ENCODE results near the gene MB. TPM values are rescaled to one million over a fixed set of nuclear protein-coding genes. Genes with fewer than 3 reads are reported as not detected.

The MB gene
- polyA plus RNA-seq, 3 donors: not detected

DNA sequence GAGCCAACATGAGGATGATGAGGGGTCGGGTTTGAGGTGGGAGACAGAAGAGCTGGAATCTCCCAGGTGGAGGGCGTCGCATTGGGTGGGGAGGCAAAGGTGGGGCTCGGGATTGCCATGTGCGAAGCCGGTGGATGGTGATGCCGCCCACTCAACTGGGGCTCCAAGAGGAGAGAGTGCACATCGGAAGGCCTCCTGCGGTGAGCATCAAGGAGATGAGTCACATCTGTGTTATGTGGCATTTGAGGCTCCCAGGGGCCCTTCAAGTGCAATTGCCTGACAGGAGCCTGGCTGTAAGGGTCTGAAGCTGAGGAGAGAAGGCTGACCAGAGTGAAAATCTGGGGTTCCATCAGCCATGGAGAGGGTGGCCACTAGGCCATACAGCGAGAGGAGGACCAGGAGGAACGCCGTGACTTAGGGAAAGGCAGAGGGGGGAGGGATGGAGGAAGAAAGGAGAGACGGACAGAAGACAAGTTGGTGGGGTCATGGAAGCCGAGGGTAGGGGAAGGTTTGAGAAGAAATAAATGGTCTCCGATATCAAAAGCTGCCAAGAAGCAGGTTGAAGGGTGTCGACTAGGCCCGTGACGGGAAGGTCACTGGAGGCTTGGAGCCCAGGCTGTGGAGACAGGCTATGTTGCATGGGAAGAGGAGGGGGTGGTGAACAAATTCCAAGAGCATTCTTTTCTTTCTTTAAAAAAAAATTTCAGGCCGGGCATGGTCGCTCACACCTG is 55.2 kb downstream of the MB start:
- Mint-ChIP-seq H3K36me3 (no peaks in the 10 kb centered on the region), H3K4me3 (no peak overlapping the region), H3K9me3 (peaks cover 0 to 2% (median 0%) of the 10 kb centered on the region in 7 donors), H3K4me1 (peaks cover 11% of the 10 kb centered on the region), H3K27ac (no peak overlapping the region), H3K27me3 (ENCODE audit: low read depth in 3 of 3) (peaks cover 3 to 17% (median 10%) of the 10 kb centered on the region in 3 donors)
- Histone ChIP-seq H3K9me3 (replicated peaks in 1 of 2; ENCODE audit: control insufficient read depth in 1 of 2, insufficient read depth in 1 of 2, low read length in 2 of 2) (no peaks in the 10 kb centered on the region), H3K4me2 (replicated peaks; ENCODE audit: extremely low read depth, low read length, poor library complexity, severe bottlenecking) (no peak overlapping the region), H3K36me3 (replicated peaks in 1 of 2; ENCODE audit: control insufficient read depth in 1 of 2, insufficient read depth in 2 of 2, low read length in 2 of 2) (no peaks in the 10 kb centered on the region), H3K4me1 (ENCODE audit: control insufficient read depth in 1 of 2, insufficient read depth in 2 of 2, low read length in 2 of 2) (no peaks in the 10 kb centered on the region), H4K20me1 (ENCODE audit: insufficient read depth, low read length) (no peaks in the 10 kb centered on the region), H3K4me3 (replicated peaks in 1 of 3; ENCODE audit: low read depth in 2 of 3, low read length in 3 of 3) (no peak overlapping the region), H2AFZ (ENCODE audit: insufficient read depth, low read depth, low read length, poor library complexity, severe bottlenecking) (no peak overlapping the region), H3K79me2 (ENCODE audit: insufficient read depth, low read length) (no peaks in the 10 kb centered on the region), H3K27me3 (ENCODE audit: control insufficient read depth in 2 of 2, insufficient read depth in 2 of 2, low read length in 2 of 2) (peaks cover 0 to 3% of the 10 kb centered on the region in 2 donors), H3K9ac (ENCODE audit: insufficient read depth, low read length, poor library complexity, severe bottlenecking) (no peak overlapping the region), H3K27ac (ENCODE audit: low read depth in 1 of 2, low read length in 2 of 2) (no peak overlapping the region)
- 94% methylated on average over 18 of the region's 20 CpGs for WGBS (ENCODE audit: insufficient coverage)
- intact Hi-C loops (cut with micrococcal nuclease): no loop called here
- DNase-seq: no peak
- TF ChIP-seq, protein P1, sequence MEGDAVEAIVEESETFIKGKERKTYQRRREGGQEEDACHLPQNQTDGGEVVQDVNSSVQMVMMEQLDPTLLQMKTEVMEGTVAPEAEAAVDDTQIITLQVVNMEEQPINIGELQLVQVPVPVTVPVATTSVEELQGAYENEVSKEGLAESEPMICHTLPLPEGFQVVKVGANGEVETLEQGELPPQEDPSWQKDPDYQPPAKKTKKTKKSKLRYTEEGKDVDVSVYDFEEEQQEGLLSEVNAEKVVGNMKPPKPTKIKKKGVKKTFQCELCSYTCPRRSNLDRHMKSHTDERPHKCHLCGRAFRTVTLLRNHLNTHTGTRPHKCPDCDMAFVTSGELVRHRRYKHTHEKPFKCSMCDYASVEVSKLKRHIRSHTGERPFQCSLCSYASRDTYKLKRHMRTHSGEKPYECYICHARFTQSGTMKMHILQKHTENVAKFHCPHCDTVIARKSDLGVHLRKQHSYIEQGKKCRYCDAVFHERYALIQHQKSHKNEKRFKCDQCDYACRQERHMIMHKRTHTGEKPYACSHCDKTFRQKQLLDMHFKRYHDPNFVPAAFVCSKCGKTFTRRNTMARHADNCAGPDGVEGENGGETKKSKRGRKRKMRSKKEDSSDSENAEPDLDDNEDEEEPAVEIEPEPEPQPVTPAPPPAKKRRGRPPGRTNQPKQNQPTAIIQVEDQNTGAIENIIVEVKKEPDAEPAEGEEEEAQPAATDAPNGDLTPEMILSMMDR (IDR thresholded peaks at IDR 0.05): no peak

DNA sequence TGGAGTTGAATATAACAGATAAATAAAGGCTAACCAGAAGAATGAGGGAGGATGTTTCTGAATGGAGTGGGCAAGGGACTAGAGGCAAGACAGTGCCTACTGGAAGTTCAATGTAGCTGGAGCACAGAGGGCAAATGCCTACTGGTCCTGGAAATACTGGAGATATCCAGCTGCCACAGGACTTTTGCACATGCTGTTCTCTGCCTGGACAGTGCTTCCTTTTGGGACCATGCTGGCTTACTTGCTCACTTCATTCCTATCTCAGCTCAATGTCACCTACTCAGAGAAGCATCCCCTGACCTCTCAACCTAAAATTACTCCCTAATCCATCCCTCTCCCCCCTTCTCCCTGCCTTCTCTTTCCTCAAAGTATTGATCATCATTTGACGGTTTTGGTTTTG is 56.3 kb downstream of the MB start:
- Histone ChIP-seq H3K9me3 (replicated peaks in 1 of 2; ENCODE audit: control insufficient read depth in 1 of 2, insufficient read depth in 1 of 2, low read length in 2 of 2) (no peaks in the 10 kb centered on the region), H4K20me1 (ENCODE audit: insufficient read depth, low read length) (no peaks in the 10 kb centered on the region), H3K4me2 (replicated peaks; ENCODE audit: extremely low read depth, low read length, poor library complexity, severe bottlenecking) (no peak overlapping the region), H2AFZ (ENCODE audit: insufficient read depth, low read depth, low read length, poor library complexity, severe bottlenecking) (no peak overlapping the region), H3K4me3 (replicated peaks in 1 of 3; ENCODE audit: low read depth in 2 of 3, low read length in 3 of 3) (no peak overlapping the region), H3K36me3 (replicated peaks in 1 of 2; ENCODE audit: control insufficient read depth in 1 of 2, insufficient read depth in 2 of 2, low read length in 2 of 2) (no peaks in the 10 kb centered on the region), H3K9ac (ENCODE audit: insufficient read depth, low read length, poor library complexity, severe bottlenecking) (no peak overlapping the region), H3K79me2 (ENCODE audit: insufficient read depth, low read length) (no peaks in the 10 kb centered on the region), H3K4me1 (ENCODE audit: control insufficient read depth in 1 of 2, insufficient read depth in 2 of 2, low read length in 2 of 2) (no peaks in the 10 kb centered on the region), H3K27me3 (ENCODE audit: control insufficient read depth in 2 of 2, insufficient read depth in 2 of 2, low read length in 2 of 2) (peaks cover 0 to 3% of the 10 kb centered on the region in 2 donors), H3K27ac (ENCODE audit: low read depth in 1 of 2, low read length in 2 of 2) (no peak overlapping the region)
- no peaks in the 10 kb centered on the region for H3K36me3 Mint-ChIP-seq
- no peak overlapping the region for H3K27ac Mint-ChIP-seq
- H3K27me3 Mint-ChIP-seq (ENCODE audit: low read depth in 3 of 3): peaks cover 8 to 19% (median 10%) of the 10 kb centered on the region in 3 donors
- H3K4me3 Mint-ChIP-seq: no peak overlapping the region
- intact Hi-C loops (cut with micrococcal nuclease): no loop called here
- DNase-seq: no peak
- WGBS (ENCODE audit: insufficient coverage): 100% methylated on average over 1 of the region's 1 CpG
- peaks cover 11% of the 10 kb centered on the region for H3K4me1 Mint-ChIP-seq
- peaks cover 0 to 2% (median 0%) of the 10 kb centered on the region in 7 donors for H3K9me3 Mint-ChIP-seq
- TF ChIP-seq, protein P1 (IDR thresholded peaks at IDR 0.05): no peak
